Peyer's patch (tissue), 4 donors: ENCODE measurements around the gene OTUD5.

ENCODE experiments used
- CTCF ChIP-seq, 6 experiments: fragments of 450-650 bp in 4 of 6; fragments of 200-600 bp in 2 of 6; sonication (generic) in 1 of 6; IDR thresholded peaks; one replicate each; pipeline ENCODE4 v1.5.1; 2017 to 2019; ENCODE audit warnings: antibody characterized with exemption in 6 of 6, mild to moderate bottlenecking in 3 of 6, moderate library complexity in 1 of 6
- POLR2A ChIP-seq, 2 donors: fragments of 450-650 bp; IDR thresholded peaks; one replicate each; pipeline ENCODE4 v1.5.1; 2017; ENCODE audit warnings: antibody characterized with exemption in 2 of 2, mild to moderate bottlenecking in 2 of 2, moderate library complexity in 2 of 2

DNA sequence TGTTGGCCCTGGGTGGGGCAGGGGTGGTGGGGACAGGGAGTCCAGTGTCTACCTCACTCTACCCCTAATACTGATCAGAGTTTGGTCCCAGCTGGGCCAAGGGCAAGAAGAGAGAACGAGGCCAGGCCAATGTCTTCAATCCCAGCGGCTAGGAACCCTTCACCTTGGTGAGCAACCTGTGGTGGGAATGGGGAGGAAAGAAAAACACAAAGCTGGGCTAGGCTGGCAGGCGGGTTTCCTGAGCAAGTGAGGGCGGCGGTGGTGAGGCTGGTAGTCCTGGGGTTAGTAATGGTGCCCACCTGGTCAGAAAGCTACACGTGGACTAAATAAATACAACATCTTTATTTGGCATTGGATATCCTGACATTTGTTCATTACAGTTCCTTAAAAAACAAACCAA, 54.1 kb downstream of the OTUD5 start:
- TF ChIP-seq CTCF (IDR thresholded peaks at IDR 0.05) (no peak), POLR2A (IDR thresholded peaks at IDR 0.05) (no peak)
